CD4-positive, alpha-beta T cell treated with Interleukin-4 for 4 hours (primary cell): ENCODE measurements around the gene PRAMEF1.
"Not testable (repeated sequence)": the region's sequence is repeated elsewhere in the genome, so short reads cannot be mapped to it uniquely, and the experiment has no call there.

Source experiments
- DNase-seq: peaks from one replicate; pipeline ENCODE4 v3.0.0-alpha.2; 2020

PRAMEF1 gene, protein sequence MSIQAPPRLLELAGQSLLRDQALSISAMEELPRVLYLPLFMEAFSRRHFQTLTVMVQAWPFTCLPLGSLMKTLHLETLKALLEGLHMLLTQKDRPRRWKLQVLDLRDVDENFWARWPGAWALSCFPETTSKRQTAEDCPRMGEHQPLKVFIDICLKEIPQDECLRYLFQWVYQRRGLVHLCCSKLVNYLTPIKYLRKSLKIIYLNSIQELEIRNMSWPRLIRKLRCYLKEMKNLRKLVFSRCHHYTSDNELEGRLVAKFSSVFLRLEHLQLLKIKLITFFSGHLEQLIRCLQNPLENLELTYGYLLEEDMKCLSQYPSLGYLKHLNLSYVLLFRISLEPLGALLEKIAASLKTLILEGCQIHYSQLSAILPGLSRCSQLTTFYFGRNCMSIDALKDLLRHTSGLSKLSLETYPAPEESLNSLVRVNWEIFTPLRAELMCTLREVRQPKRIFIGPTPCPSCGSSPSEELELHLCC

GRCh38 chr1:12791097-12791496, at the start of gene PRAMEF1:
PRAMEF1 (plus strand) TSS chr1:12791397; CDS start chr1:12793228, 1,831 bp downstream.
- DNase-seq, result not testable (repeated sequence)

DNA sequence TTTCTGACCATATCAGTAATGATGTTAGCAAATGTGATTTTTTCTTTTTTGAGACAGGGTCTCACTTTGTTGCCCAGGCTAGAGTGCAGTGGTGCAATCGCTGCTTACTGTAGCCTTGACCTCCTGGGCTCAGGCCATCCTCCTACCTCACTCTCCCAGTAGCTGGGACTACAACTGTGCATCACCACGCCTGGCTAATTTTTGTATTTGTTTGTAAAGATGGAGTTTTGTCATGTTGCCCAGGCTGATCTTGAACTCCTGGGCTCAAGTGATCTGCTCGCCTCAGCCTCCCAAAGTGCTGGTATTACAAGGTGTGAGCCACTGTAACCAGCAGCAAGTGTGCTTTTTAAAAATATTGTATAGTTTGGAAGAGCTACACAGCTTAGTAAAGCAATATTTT, 49.3 kb upstream of the PRAMEF1 start:
- DNase-seq, result no peak

- no peak for DNase-seq
Measured at GRCh38 chr1:12745126-12745991, 45.8 kb upstream of the PRAMEF1 start.

- peak; percentile 0 for DNase-seq
Measured at GRCh38 chr1:12745992-12746323, 45.2 kb upstream of the PRAMEF1 start, which contains the start of gene CFAP107. CFAP107 (plus strand) TSS chr1:12746200; CDS start chr1:12746431, 231 bp downstream.

GRCh38 chr1:12748778-12749355, 42.3 kb upstream of the PRAMEF1 start:
- no peak for DNase-seq

GRCh38 chr1:12754738-12755137, 36.5 kb upstream of the PRAMEF1 start:
- DNase-seq, result no peak

- no peak for DNase-seq
Measured at GRCh38 chr1:12756273-12756672, 34.9 kb upstream of the PRAMEF1 start.

- DNase-seq, result no peak
Measured at GRCh38 chr1:12756768-12757413, 34.3 kb upstream of the PRAMEF1 start.

- DNase-seq, result no peak
Measured at GRCh38 chr1:12757836-12758235, 33.4 kb upstream of the PRAMEF1 start.

- no peak for DNase-seq
Measured at GRCh38 chr1:12760256-12760795, 30.9 kb upstream of the PRAMEF1 start.

GRCh38 chr1:12761781-12762180, 29.4 kb upstream of the PRAMEF1 start:
- no peak for DNase-seq

DNA sequence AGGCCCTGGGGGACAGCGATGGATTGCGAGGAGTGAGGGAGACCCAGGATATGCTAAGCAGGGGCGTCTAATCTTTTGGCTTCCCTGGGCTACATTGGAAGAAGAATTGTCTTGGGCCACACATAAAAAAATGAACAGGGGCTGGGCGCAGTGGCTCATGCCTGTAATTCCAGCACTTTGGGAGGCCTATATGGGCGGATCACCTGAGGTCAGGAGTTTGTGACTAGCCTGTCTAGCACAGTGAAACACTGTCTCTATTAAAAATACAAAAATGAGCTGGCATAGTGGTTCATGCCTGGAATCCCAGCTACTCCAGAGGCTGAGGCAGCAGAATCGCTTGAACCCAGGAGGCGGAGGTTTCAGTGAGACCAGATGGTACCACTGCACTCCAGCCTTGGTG, 28.4 kb upstream of the PRAMEF1 start:
- no peak for DNase-seq

GRCh38 chr1:12763479-12763878, 27.7 kb upstream of the PRAMEF1 start:
- no peak for DNase-seq

- no peak for DNase-seq
Measured at GRCh38 chr1:12764016-12764415, 27.2 kb upstream of the PRAMEF1 start.

DNA sequence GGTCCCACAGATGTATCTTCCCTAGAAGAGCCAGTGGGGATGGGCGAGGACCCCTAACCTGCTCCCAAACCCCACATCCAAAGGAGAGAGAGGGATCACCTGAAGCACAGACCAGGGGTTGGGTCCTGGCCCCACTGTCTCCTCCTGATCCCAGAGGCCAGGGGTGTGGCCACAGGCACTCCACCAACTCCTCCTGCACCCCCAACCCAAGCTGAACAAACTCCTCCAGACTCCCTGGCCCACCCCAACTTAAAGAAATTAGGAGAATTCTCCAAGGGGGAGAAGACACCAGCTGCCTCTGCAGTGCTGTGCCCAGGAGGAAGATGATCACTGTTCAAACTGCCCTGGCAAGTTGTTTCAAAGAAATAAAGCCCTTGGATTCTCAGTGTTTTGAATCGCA, 22.2 kb upstream of the PRAMEF1 start:
- no peak for DNase-seq

GRCh38 chr1:12769976-12770505, 21.2 kb upstream of the PRAMEF1 start:
- DNase-seq, result no peak

DNA sequence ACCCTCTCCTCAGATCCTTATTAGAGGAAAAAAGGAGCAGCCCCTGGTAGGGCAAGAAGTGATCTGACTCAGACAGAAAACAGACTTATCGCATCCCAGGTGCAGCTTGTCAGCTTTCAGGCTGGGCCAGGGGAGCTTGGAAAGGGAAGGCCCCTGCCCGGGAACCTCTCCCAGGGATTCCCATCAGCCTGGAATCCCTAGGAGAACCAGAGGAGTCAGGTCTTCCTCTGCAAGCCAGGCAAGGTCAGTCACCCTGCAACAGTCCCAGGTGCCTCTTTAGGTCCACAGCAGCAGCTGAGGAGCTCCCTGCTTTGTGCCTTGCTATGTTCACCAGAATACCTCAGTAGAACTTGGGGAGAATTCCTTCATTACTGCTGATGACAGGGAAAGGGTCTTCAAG, 20.6 kb upstream of the PRAMEF1 start:
- DNase-seq, result no peak

DNA sequence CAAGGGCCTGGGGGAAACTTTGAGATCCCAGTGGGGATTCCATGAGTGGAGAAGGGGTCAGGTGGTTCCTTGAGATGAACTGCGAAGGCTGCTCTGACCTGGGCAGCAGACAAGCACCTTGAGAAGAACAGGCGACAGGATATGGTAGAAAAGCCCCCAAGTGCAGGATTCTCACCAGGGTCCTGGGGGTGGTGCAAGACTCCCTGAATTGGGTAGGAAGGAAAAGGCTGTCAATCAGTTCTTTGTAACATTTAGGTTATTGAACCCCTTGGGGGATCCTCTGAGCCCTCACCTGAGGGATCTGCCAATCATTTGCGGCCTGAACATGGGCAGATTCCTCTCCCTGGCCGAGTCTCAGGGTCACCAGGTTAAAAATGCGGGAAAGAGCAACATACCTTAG, 20.0 kb upstream of the PRAMEF1 start:
- no peak for DNase-seq

DNA sequence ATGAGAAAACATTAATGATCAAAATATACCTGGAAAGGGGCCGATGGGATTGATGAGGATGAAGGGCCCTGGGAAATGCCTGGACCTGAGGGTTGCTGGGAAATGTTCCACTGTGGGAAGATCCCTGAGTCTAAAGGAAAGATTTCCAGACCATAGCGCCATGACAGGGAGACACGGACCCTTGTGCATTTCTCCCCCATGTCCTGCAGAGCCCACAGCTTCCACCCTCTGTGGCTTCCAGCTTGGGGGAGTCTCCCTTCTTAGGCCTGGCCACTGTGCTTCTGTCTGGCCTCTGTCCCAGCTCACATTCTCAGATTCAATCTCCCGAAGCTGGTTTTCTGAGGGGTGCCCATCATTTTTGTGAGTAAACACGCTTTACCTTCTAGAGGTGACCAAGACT, 18.7 kb upstream of the PRAMEF1 start:
- no peak for DNase-seq

- DNase-seq, result no peak
Measured at GRCh38 chr1:12773438-12773837, 17.8 kb upstream of the PRAMEF1 start, which contains the start of gene PRAMEF12. PRAMEF12 (plus strand) TSS chr1:12773738; CDS start chr1:12774868, 1,130 bp downstream.

DNA sequence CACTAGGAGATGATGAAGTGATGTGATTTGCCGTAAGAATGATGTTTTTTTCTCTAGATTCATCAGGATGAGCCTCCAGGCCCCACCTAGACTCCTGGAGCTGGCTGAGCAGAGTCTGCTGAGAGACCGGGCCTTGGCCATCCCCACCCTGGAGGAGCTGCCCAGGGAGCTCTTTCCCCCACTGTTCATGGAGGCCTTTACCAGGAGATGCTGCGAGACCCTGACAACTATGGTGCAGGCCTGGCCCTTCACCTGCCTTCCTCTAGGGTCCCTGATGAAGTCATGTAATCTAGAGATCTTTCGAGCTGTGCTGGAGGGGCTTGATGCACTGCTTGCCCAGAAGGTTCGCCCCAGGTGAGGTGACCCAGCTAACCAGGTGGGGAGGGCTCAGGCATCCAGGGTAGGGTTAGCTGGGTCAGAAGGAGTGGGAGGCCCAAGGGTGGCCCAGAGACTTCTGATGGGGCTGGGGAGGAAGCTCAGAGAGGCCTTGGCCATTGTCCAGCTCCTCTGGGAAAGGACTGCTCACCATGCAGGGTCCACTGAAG, 16.3 kb upstream of the PRAMEF1 start:
- no peak for DNase-seq

DNA sequence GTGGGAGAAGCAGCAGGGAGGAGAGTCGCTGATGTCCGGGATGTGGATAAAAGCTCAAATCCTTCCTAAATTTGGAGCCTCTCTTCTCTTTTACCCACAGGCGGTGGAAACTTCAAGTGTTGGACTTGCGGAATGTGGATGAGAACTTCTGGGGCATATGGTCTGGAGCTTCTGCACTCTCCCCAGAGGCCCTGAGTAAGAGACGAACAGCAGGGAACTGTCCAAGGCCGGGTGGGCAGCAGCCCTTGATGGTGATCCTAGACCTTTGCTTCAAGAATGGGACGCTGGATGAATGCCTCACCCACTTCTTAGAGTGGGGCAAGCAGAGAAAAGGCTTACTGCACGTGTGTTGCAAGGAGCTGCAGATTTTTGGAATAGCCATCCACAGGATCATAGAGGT, 15.8 kb upstream of the PRAMEF1 start:
- DNase-seq, result no peak
